Left lung (tissue), 10 donors: ENCODE data around the gene MT3. TPM values are rescaled to one million over a fixed set of nuclear protein-coding genes. Genes with fewer than 3 reads are reported as not detected.

Experiments used
- ATAC-seq: fragments of 200-7000 bp; cut with Tn5 transposase; one replicate; pipeline ENCODE4 v1.9.1; 2020; ENCODE audit warnings: moderate library complexity
- DNase-seq, 4 donors: peaks; one replicate each; pipeline ENCODE4 v3.0.0-alpha.2; 2013 to 2020
- H3K27ac ChIP-seq, 2 donors: fragments of 200-600 bp; sonication (generic) in 1 of 2; one replicate each; pipeline versions ENCODE4 v1.5.0 to v1.8.0; 2020 to 2021
- H3K27me3 ChIP-seq, 2 donors: fragments of 200-600 bp; sonication (generic) in 1 of 2; one replicate each; pipeline versions ENCODE4 v1.5.0 to v1.8.0; 2020 to 2021
- H3K36me3 ChIP-seq, 2 donors: fragments of 200-600 bp; sonication (generic) in 1 of 2; one replicate each; pipeline versions ENCODE4 v1.5.0 to v1.8.0; 2020 to 2021
- H3K4me1 ChIP-seq, 2 donors: fragments of 200-600 bp; one replicate each; pipeline ENCODE4 v1.8.0; 2021
- H3K4me3 ChIP-seq, 2 donors: fragments of 200-600 bp; sonication (generic) in 1 of 2; one replicate each; pipeline versions ENCODE4 v1.5.0 to v1.8.0; 2020 to 2021; ENCODE audit warnings: mild to moderate bottlenecking in 1 of 2
- H3K9me3 ChIP-seq, 2 donors: fragments of 200-600 bp; sonication (generic) in 1 of 2; one replicate each; pipeline versions ENCODE4 v1.5.0 to v1.8.0; 2020 to 2021
- intact Hi-C, 2 donors: fragments of 100-400 bp; cut with DNase I; formaldehyde crosslinking; loops; one replicate each; pipeline versions ENCODE4 v1.11.2 to v1.14.2; 2022
- polyA plus RNA-seq, 6 donors: library from polyadenylated mRNA; unstranded; fragments of 120-200 nt; gene quantifications; one replicate each; pipeline ENCODE4 v1.2.1, GENCODE V29; 2013; ENCODE audit not compliant: insufficient read length in 6 of 6
- total RNA-seq, 2 donors: library from RNA; stranded (reverse); fragmentation: NEBNext Ultra II Directional; extraction: Animal tissue kit (Norgen Biotek cat#: 25700); gene quantifications; one replicate each; pipeline ENCODE4 v1.2.1, GENCODE V29; 2021
- TF ChIP-seq, protein P1 (sequence below), 2 donors: fragments of 200-600 bp; sonication (generic) in 1 of 2; IDR thresholded peaks; one replicate each; pipeline versions ENCODE4 v1.5.0 to v1.8.0; 2021; ENCODE audit warnings: antibody characterized with exemption in 2 of 2
- donor health status: DM: no; HTN: yes; CAD: no.
- donor health status: DM: no; HTN: no; CAD: no.

The MT3 gene
- total and polyA plus RNA-seq, 8 donors = not detected

DNA sequence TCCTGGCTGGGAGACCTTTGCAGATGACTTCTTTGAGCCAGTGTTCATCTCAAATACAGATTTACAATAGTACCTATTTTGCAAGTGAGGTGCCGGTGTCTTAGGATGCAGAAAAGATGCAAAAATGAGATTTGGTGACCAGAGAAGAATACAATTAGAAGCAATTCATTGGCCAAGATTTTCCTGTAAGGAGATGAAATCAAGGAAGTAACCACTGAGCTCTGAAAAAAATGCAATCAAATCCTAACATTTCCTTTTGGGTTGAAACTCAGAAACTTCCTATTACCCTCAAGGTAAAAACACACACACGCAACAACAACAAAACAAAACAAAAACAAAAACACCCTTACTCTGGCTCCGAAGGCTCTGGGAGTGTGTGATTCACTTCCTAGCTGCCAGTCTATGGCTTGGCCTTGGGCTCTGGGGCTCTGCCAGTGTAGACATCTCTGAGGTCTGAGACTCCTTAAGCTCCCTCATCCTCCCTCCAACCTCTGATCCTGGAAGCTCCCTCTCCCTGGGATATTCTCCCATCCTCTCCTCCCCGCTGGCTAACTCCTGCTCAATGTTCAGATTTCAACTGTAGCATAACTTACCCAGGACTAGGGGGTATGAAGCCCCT is 41.3 kb upstream of the MT3 start:
- DNase-seq = no peak
- H3K36me3 ChIP-seq = no peaks in the 10 kb centered on the region
- no peaks in the 10 kb centered on the region for H3K9me3 ChIP-seq

DNA sequence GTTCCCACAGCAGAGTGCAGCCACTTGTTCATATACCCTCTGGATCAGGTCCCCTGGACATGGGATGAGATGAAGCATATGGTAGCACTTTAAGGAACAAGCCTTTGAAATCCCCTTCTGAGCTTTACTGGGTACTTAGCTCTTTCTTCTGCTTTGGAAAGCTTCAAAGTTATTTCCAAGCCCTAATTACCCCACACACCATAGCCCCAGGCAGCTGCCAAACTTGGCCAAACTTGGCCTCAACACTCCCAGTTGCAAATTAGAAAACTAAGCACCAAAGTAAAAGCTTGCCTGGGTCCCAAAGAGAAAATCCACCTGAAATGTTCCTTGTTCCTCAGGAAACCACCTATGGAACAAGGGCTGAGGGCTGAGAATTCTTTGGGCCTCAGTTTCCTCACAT is 40.2 kb upstream of the MT3 start:
- TF ChIP-seq, protein P1, sequence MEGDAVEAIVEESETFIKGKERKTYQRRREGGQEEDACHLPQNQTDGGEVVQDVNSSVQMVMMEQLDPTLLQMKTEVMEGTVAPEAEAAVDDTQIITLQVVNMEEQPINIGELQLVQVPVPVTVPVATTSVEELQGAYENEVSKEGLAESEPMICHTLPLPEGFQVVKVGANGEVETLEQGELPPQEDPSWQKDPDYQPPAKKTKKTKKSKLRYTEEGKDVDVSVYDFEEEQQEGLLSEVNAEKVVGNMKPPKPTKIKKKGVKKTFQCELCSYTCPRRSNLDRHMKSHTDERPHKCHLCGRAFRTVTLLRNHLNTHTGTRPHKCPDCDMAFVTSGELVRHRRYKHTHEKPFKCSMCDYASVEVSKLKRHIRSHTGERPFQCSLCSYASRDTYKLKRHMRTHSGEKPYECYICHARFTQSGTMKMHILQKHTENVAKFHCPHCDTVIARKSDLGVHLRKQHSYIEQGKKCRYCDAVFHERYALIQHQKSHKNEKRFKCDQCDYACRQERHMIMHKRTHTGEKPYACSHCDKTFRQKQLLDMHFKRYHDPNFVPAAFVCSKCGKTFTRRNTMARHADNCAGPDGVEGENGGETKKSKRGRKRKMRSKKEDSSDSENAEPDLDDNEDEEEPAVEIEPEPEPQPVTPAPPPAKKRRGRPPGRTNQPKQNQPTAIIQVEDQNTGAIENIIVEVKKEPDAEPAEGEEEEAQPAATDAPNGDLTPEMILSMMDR (IDR thresholded peaks at IDR 0.05) = no peak
- intact Hi-C loops = no loop called here
- Histone ChIP-seq H3K36me3 (no peaks in the 10 kb centered on the region), H3K27ac (no peak overlapping the region), H3K4me1 (peaks cover 0 to 11% of the 10 kb centered on the region in 2 donors), H3K4me3 (no peak overlapping the region), H3K27me3 (no peaks in the 10 kb centered on the region), H3K9me3 (no peaks in the 10 kb centered on the region)
- ATAC-seq = no peak
- no peak for DNase-seq

More for the DNA sequence above, 41.3 kb upstream of the MT3 start:
- ATAC-seq = no peak
- H3K4me1 ChIP-seq = peaks cover 0 to 11% of the 10 kb centered on the region in 2 donors
- H3K27ac ChIP-seq = no peak overlapping the region
- H3K4me3 ChIP-seq = no peak overlapping the region
- intact Hi-C loops = no loop called here
- no peaks in the 10 kb centered on the region for H3K27me3 ChIP-seq
- TF ChIP-seq, protein P1 (IDR thresholded peaks at IDR 0.05) = no peak

DNA sequence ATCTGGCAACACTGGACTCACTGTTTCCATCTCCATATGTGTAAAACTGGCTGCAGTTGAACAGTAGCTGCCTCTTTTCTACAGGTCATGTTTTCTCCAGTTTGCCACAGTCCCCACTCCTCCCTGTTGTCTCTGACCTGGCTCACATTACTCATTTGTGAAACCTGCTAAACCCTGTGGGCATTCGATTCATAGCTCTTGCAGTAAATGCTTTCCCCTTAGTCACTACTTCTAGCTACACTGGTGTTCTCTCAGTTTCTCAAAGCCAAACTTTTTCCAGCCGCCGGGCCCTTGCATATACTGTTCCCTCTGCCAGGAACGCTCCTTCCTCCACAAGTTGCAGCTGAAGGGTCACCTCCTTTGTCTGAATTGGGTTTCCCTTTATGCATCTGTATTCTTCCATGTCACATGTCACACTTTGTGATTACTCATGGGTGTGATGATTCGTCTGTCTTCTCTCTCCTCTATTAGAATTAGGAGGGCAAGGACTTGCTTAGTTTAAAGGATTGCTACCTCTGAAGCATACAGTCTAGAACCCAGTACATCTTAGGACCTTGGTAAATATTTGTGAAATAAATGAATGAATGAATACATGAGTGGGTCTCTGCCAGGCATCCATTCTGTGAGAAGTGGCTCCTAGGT is 39.5 kb upstream of the MT3 start:
- intact Hi-C loops = no loop called here
- TF ChIP-seq, protein P1 (IDR thresholded peaks at IDR 0.05) = no peak
- Histone ChIP-seq H3K9me3 (no peaks in the 10 kb centered on the region), H3K27ac (no peak overlapping the region), H3K4me1 (peaks cover 0 to 11% of the 10 kb centered on the region in 2 donors), H3K27me3 (no peaks in the 10 kb centered on the region), H3K36me3 (no peaks in the 10 kb centered on the region), H3K4me3 (no peak overlapping the region)
- ATAC-seq = no peak
- no peak for DNase-seq

DNA sequence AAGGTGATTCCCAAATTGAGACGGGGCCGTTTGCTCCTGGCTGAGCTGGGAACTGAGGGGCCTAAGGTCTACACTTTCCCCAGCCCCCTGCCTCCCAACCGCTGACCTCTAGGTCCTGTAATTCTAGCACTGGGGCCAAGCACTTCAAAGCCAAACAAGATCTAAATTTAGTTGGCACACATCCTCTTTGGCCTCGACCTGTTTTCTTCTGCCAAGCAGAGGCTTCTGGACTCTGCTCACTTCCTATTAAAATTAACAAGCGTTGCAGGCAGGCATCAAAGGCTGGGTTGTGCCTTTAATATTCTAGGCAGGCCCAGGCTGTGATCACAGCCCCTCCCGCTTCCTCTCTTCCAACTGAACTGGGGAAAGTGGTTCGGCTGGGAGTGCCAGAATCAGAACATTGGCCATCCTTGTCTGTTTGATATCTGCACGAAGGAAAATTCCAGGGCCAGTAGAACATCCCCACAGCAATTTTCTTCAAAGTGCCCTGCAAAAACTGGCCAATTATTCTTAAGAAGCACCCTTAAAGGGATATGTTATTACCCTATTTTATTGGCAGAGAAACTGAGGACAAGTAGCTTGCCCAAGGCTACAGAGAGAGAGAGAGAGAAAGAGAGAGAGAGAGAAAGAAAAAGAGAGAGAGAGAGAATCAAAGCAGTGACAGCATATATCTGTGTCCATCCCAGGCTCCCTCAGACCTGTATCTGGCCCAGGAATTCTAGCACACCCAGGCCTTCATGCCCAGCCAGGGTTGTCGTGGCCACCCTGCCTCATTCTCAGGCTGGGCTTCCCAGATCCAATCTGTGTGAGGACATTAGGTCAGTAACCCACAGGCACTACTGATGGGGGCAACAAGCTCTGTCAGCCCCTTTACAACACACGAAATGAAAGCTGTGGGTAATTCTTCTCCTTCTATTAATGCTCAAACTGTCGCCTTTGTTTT is 37.3 kb upstream of the MT3 start:
- intact Hi-C loops = no loop called here

More for the DNA sequence above, 37.3 kb upstream of the MT3 start:
- H3K9me3 ChIP-seq = no peaks in the 10 kb centered on the region
- ATAC-seq = no peak
- peak in 2 of 4 donors; percentile 7 to 16 for DNase-seq
- no peaks in the 10 kb centered on the region for H3K27me3 ChIP-seq
- H3K27ac ChIP-seq = no peak overlapping the region
- no peaks in the 10 kb centered on the region for H3K36me3 ChIP-seq
- H3K4me1 ChIP-seq = peaks cover 0 to 11% of the 10 kb centered on the region in 2 donors
- TF ChIP-seq, protein P1 (IDR thresholded peaks at IDR 0.05) = no peak
- H3K4me3 ChIP-seq = no peak overlapping the region
